Activated CD4-positive, alpha-beta memory T cell treated with anti-CD3 and anti-CD28 coated beads, Interleukin-2, amount 10 ng/mL, durations not matched to agents 7 days and 5 days (primary cell): Measurements from ENCODE around the gene TICAM1. TPM values are rescaled to one million over a fixed set of nuclear protein-coding genes. Genes with fewer than 3 reads are reported as not detected.
"Not testable (repeated sequence)": the region's sequence is repeated elsewhere in the genome, so short reads cannot be mapped to it uniquely, and the experiment has no call there.

Source experiments
- CTCF ChIA-PET: fragments of 350-600 bp; sonication (Branson Sonifier 250); formaldehyde crosslinking; loops from one replicate; lab custom pipeline; 2021; ENCODE audit warnings: antibody characterized with exemption, inconsistent platforms; lab: Charles Lee
- POLR2A ChIA-PET: fragments of 350-600 bp; sonication (Branson Sonifier 250); formaldehyde crosslinking; loops from one replicate; lab custom pipeline; 2021; ENCODE audit warnings: antibody characterized with exemption; lab: Charles Lee
- DNase-seq: peaks from one replicate; pipeline ENCODE4 v3.0.0-alpha.2; 2020
- H3K27ac Mint-ChIP-seq: one replicate; pipeline ENCODE4 v1.8.0; 2021; ENCODE audit warnings: mild to moderate bottlenecking, mixed read lengths
- H3K27me3 Mint-ChIP-seq: one replicate; pipeline ENCODE4 v1.8.0; 2021; ENCODE audit warnings: mixed read lengths
- H3K36me3 Mint-ChIP-seq: one replicate; pipeline ENCODE4 v1.8.0; 2021; ENCODE audit warnings: low read depth, mixed read lengths
- H3K4me1 Mint-ChIP-seq: one replicate; pipeline ENCODE4 v1.8.0; 2021; ENCODE audit warnings: mixed read lengths
- H3K4me3 Mint-ChIP-seq: one replicate; pipeline ENCODE4 v1.8.0; 2021; ENCODE audit warnings: mild to moderate bottlenecking, mixed read lengths
- H3K9me3 Mint-ChIP-seq: one replicate; pipeline ENCODE4 v1.8.0; 2021; ENCODE audit warnings: mixed read lengths
- total RNA-seq, 2 experiments: library from RNA; stranded (reverse); gene quantifications; one replicate each; pipeline ENCODE4 v1.2.3, GENCODE V29; 2021

TICAM1 gene
- total RNA-seq, 2 experiments from 2014 or later: 25.9 to 26.0 TPM

GRCh38 chr19:4816202-4816949 lies 15.1 kb downstream of the TICAM1 start:
- ChIA-PET CTCF (interaction anchor here (1.0 to 1.5 kb wide), 2 partner anchors 25 to 35 kb away, joined by 3 to 7 read pairs; partner anchors contain the start of gene FEM1A), POLR2A (interaction anchor here (0.9 kb wide), 1 partner anchor 14 kb away, joined by 6 read pairs; no protein-coding TSS in a partner anchor)
- no peak overlapping the region for H3K4me3 Mint-ChIP-seq
- peaks cover 36% of the 10 kb centered on the region for H3K36me3 Mint-ChIP-seq
- H3K9me3 Mint-ChIP-seq: no peaks in the 10 kb centered on the region
- H3K4me1 Mint-ChIP-seq: peaks cover 33% of the 10 kb centered on the region
- no peak overlapping the region for H3K27ac Mint-ChIP-seq
- no peak for DNase-seq
- no peaks in the 10 kb centered on the region for H3K27me3 Mint-ChIP-seq

GRCh38 chr19:4815426-4816201 lies 15.9 kb downstream of the TICAM1 start:
- Mint-ChIP-seq H3K9me3 (no peaks in the 10 kb centered on the region), H3K36me3 (peaks cover 36% of the 10 kb centered on the region), H3K27me3 (no peaks in the 10 kb centered on the region), H3K27ac (peak overlapping the region; percentile 70), H3K4me1 (peaks cover 33% of the 10 kb centered on the region), H3K4me3 (peak overlapping the region; percentile 44)
- CTCF ChIA-PET: interaction anchor here (1.0 kb wide), 1 partner anchor 24 kb away, joined by 3 read pairs; the partner anchor contains the start of gene FEM1A
- peak; percentile 77 for DNase-seq
- POLR2A ChIA-PET: no interaction called here

DNA sequence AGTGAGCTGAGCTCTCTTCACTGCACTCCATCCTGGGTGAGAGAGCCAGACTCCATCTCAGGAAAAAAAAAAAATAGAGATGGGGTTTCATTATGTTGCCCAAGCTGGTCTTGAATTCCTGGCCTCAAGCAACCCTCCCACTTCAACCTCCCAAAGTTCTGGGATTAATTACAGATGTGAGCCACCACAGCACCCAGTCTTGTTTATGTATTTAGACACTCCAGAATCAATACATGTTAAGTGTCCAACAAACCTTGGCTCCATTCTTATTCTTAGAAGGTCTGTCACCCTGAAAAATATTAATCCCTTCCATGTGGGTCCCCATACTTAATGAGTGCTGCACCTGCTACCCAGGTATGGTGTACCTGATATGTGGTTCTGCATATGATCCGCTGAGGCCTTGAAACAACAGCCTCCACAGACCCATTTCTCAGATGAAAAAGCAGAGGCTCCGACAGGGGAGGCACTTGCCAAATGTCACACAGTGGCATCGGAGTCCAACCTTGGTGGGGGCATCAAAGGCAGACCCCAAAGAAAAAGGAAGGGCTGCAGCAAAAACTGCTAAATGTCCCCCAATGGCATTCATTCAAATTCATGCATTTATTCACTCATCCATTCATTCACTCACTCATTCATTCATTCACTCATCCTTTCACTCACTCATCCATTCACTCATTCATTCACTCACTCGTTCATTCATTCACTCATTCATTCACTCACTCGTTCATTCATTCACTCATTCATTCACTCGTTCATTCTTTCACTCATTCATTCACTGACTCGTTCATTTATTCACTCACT lies 16.7 kb downstream of the TICAM1 start:
- POLR2A ChIA-PET: interaction anchor here (1.2 kb wide), 1 partner anchor 15 kb away, joined by 3 read pairs; no protein-coding TSS in a partner anchor
- peaks cover 34% of the 10 kb centered on the region for H3K36me3 Mint-ChIP-seq
- CTCF ChIA-PET: interaction anchor here (0.7 to 3.2 kb wide), 3 partner anchors 90 to 217 kb away, joined by 3 to 23 read pairs (median 7); no protein-coding TSS in a partner anchor
- H3K4me3 Mint-ChIP-seq: peak overlapping the region; percentile 44
- peak overlapping the region; percentile 70 for H3K27ac Mint-ChIP-seq
- H3K4me1 Mint-ChIP-seq: peaks cover 34% of the 10 kb centered on the region
- DNase-seq: no peak
- no peaks in the 10 kb centered on the region for H3K27me3 Mint-ChIP-seq
- H3K9me3 Mint-ChIP-seq: no peaks in the 10 kb centered on the region

GRCh38 chr19:4811328-4812131 lies 20.0 kb downstream of the TICAM1 start:
- Mint-ChIP-seq H3K27me3 (no peaks in the 10 kb centered on the region), H3K4me1 (peaks cover 36% of the 10 kb centered on the region), H3K27ac (no peak overlapping the region), H3K9me3 (no peaks in the 10 kb centered on the region), H3K4me3 (no peak overlapping the region), H3K36me3 (peaks cover 12% of the 10 kb centered on the region)
- CTCF ChIA-PET: interaction anchor here (0.6 to 7.9 kb wide), 12 partner anchors 10 to 219 kb away, joined by 3 to 264 read pairs (median 25); partner anchors contain the start of genes FEM1A and TICAM1
- POLR2A ChIA-PET: no interaction called here
- DNase-seq: peak; percentile 90

- Mint-ChIP-seq H3K4me3 (no peak overlapping the region), H3K27ac (no peak overlapping the region), H3K4me1 (peaks cover 11% of the 10 kb centered on the region), H3K9me3 (no peaks in the 10 kb centered on the region), H3K36me3 (no peaks in the 10 kb centered on the region), H3K27me3 (no peaks in the 10 kb centered on the region)
- POLR2A ChIA-PET: interaction anchor here (1.3 kb wide), 1 partner anchor 105 kb away, joined by 4 read pairs; no protein-coding TSS in a partner anchor
- CTCF ChIA-PET: interaction anchor here (1.6 to 7.9 kb wide), 3 partner anchors 16 to 106 kb away, joined by 5 to 264 read pairs (median 76); partner anchors contain the start of gene FEM1A
- no peak for DNase-seq
Observed at GRCh38 chr19:4807188-4807587, 24.3 kb downstream of the TICAM1 start.

DNA sequence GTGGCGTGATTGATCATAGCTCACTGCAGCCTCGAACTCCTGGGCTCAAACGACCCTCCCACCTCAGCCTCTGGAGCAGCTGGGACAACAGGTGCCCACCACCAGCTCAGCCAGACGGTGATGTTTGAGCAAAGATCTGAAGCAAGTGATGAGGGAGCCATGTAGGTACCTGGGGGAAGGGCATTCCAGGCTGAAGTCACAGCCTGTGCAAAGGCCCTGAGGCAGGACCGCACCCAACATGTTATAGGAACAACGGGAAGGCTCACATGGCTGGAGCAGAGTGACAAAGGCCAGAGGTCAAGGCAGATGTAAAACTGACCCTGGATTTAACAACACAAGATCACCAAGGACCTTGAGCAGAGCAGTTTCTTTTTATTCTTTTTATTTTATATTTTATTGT lies 25.1 kb downstream of the TICAM1 start:
- H3K27me3 Mint-ChIP-seq: no peaks in the 10 kb centered on the region
- H3K27ac Mint-ChIP-seq: no peak overlapping the region
- ChIA-PET POLR2A (interaction anchor here (1.3 kb wide), 1 partner anchor 106 kb away, joined by 4 read pairs; no protein-coding TSS in a partner anchor), CTCF (interaction anchor here (2.1 to 7.9 kb wide), 4 partner anchors 44 to 225 kb away, joined by 5 to 264 read pairs (median 46); no protein-coding TSS in a partner anchor)
- H3K36me3 Mint-ChIP-seq: no peaks in the 10 kb centered on the region
- DNase-seq: no peak
- H3K4me3 Mint-ChIP-seq: no peak overlapping the region
- H3K9me3 Mint-ChIP-seq: no peaks in the 10 kb centered on the region
- H3K4me1 Mint-ChIP-seq: peaks cover 5% of the 10 kb centered on the region

- ChIA-PET CTCF (interaction anchor here (0.7 to 7.9 kb wide), 9 partner anchors 8 to 226 kb away, joined by 3 to 264 read pairs (median 5); partner anchors contain the start of genes DPP9 and FEM1A), POLR2A (interaction anchor here (1.3 kb wide), 1 partner anchor 14 kb away, joined by 4 read pairs; the partner anchor contains the start of gene FEM1A)
- H3K36me3 Mint-ChIP-seq, H3K27me3 Mint-ChIP-seq, H3K4me1 Mint-ChIP-seq, H3K9me3 Mint-ChIP-seq, H3K4me3 Mint-ChIP-seq, DNase-seq, H3K27ac Mint-ChIP-seq: not testable (repeated sequence)
Observed at GRCh38 chr19:4805140-4805539, 26.4 kb downstream of the TICAM1 start.

DNA sequence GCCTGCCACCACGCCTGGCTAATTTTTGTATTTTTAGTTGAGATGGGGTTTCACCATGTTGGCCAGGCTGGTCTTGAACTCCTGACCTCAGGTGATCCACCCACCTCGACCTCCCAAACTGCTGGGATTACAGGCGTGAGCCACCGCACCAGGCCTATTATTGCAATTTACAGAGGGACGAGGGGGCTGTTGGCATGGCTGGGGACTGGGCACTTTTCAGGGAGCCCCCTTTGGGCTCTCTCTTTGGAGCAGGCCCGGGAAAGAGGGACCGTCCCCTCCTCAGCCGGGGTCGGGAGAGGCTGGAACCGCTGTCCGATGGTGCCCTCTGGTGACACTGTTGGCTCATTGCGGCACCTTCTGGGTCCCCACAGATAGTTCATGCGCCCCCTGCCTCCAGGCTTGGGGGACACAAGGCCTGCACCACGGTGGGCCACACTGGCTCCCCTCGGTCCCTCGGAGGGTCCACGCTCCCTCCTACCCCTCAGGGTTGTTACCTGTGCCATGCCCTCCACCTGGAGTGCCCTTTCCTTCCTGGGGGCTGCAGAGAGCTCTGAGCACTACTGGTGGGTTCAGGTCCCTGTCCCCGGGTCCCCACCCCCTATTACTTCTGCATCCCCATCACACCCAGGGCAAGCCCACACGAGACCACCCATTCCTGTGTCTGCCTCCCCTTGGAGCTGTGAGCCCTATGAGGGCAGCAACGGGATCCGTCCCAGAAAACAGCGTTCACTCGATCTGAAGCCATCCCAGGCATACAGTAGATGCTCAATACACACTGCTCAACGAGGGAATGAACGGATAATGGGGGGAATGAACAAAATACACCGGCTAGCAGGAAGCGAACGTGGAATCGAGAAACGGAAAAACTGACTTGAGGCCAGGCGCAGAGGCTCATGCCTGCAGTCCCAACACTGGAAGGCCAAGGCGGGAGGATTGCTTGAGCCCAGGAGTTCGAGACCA lies 27.5 kb downstream of the TICAM1 start:
- Mint-ChIP-seq H3K9me3 (no peaks in the 10 kb centered on the region), H3K4me1 (no peaks in the 10 kb centered on the region), H3K27ac (no peak overlapping the region), H3K27me3 (no peaks in the 10 kb centered on the region), H3K4me3 (no peak overlapping the region), H3K36me3 (no peaks in the 10 kb centered on the region)
- CTCF ChIA-PET: interaction anchor here (0.6 to 7.9 kb wide), 9 partner anchors 9 to 80 kb away, joined by 3 to 264 read pairs (median 4); partner anchors contain the start of genes DPP9 and FEM1A
- peak; percentile 59 for DNase-seq
- POLR2A ChIA-PET: interaction anchor here (1.5 kb wide), 1 partner anchor 62 kb away, joined by 3 read pairs; no protein-coding TSS in a partner anchor

DNA sequence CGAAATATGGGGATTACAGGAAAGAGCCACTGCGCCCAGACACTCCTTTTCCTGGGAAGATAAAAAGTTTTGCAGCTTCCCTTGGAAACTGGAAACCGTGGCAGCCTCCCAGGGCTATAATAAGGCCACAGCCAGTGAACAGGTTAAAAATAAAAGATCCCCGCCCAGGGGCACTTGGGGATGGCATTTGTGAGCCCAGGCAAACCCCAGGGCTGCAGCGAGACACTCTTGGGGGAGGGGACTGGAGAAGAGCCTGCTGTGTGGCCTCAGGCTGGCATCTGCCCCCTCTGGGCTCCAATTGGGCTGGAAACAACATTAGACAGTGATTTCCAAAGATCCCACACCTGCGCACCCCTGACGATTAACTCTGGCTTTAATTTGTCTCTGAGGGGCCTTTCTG lies 28.8 kb downstream of the TICAM1 start:
- Mint-ChIP-seq H3K4me1 (no peaks in the 10 kb centered on the region), H3K27ac (no peak overlapping the region), H3K9me3 (no peaks in the 10 kb centered on the region), H3K36me3 (peaks cover 4% of the 10 kb centered on the region), H3K4me3 (no peak overlapping the region), H3K27me3 (no peaks in the 10 kb centered on the region)
- DNase-seq: no peak
- ChIA-PET POLR2A (interaction anchor here (1.5 kb wide), 1 partner anchor 64 kb away, joined by 3 read pairs; no protein-coding TSS in a partner anchor), CTCF (interaction anchor here (1.2 kb wide), 1 partner anchor 68 kb away, joined by 4 read pairs; no protein-coding TSS in a partner anchor)

- H3K4me3 Mint-ChIP-seq: no peak overlapping the region
Observed at GRCh38 chr19:4801085-4801619, 30.4 kb downstream of the TICAM1 start.

More at GRCh38 chr19:4801085-4801619, 30.4 kb downstream of the TICAM1 start:
- Mint-ChIP-seq H3K4me1 (peaks cover 7% of the 10 kb centered on the region), H3K36me3 (peaks cover 11% of the 10 kb centered on the region), H3K27ac (no peak overlapping the region), H3K9me3 (no peaks in the 10 kb centered on the region), H3K27me3 (no peaks in the 10 kb centered on the region)
- DNase-seq: no peak
- ChIA-PET CTCF (interaction anchor here (0.6 to 5.8 kb wide), 5 partner anchors 9 to 74 kb away, joined by 3 to 32 read pairs (median 3); partner anchors contain the start of gene FEM1A), POLR2A (interaction anchor here (0.6 to 2.1 kb wide), 2 partner anchors 10 to 128 kb away, joined by 3 to 8 read pairs; partner anchors contain the start of gene FEM1A)
